RPMI8226 (cell line): ENCODE data around the gene B4GALT4.
A peak's percentile ranks its signal among the peaks of the same experiment; 100 is the strongest.
"Not testable (repeated sequence)": the region's sequence is repeated elsewhere in the genome, so short reads cannot be mapped to it uniquely, and the experiment has no call there.

Source experiments
- DNase-seq: peaks from one replicate; pipeline ENCODE4 v3.0.0-alpha.2; 2015

Gene B4GALT4

GRCh38 chr3:119240591-119241434 is at the start of gene B4GALT4:
Gene B4GALT4, minus strand, starts transcription at chr3:119240878. Its CDS starts 10,779 bp downstream, at chr3:119230099.
- DNase-seq, result peak; percentile 92

- no peak for DNase-seq
Observed at GRCh38 chr3:119289404-119289770, 48.7 kb upstream of the B4GALT4 start.

GRCh38 chr3:119288669-119289403 is 48.2 kb upstream of the B4GALT4 start:
- no peak for DNase-seq

- DNase-seq, result no peak
Observed at GRCh38 chr3:119279584-119280243, 39.0 kb upstream of the B4GALT4 start.

- no peak for DNase-seq
Observed at GRCh38 chr3:119279101-119279554, 38.5 kb upstream of the B4GALT4 start.

GRCh38 chr3:119276680-119277079 is 36.0 kb upstream of the B4GALT4 start:
- DNase-seq, result no peak

GRCh38 chr3:119270212-119270611 is 29.5 kb upstream of the B4GALT4 start:
- not testable (repeated sequence) for DNase-seq

GRCh38 chr3:119261055-119261454 is 20.4 kb upstream of the B4GALT4 start:
- no peak for DNase-seq

- no peak for DNase-seq
Observed at GRCh38 chr3:119259821-119260220, 19.1 kb upstream of the B4GALT4 start.

GRCh38 chr3:119258915-119259314 is 18.2 kb upstream of the B4GALT4 start:
- no peak for DNase-seq

- no peak for DNase-seq
Observed at GRCh38 chr3:119257654-119258410, 17.2 kb upstream of the B4GALT4 start.

GRCh38 chr3:119257111-119257510 is 16.4 kb upstream of the B4GALT4 start:
- DNase-seq, result no peak

- no peak for DNase-seq
Observed at GRCh38 chr3:119255214-119255613, 14.5 kb upstream of the B4GALT4 start.

- peak; percentile 54 for DNase-seq
Observed at GRCh38 chr3:119245778-119246177, 5.1 kb upstream of the B4GALT4 start.

- no peak for DNase-seq
Observed at GRCh38 chr3:119243712-119244111, 3.0 kb upstream of the B4GALT4 start.

GRCh38 chr3:119243058-119243529 is 2.4 kb upstream of the B4GALT4 start:
- DNase-seq, result not testable (repeated sequence)

- not testable (repeated sequence) for DNase-seq
Observed at GRCh38 chr3:119242387-119243057, 1.8 kb upstream of the B4GALT4 start.

- peak; percentile 23 for DNase-seq
Observed at GRCh38 chr3:119240101-119240590, 532 bp downstream of the B4GALT4 start.

GRCh38 chr3:119239206-119239820 is 1.4 kb downstream of the B4GALT4 start:
- DNase-seq, result no peak

- no peak for DNase-seq
Observed at GRCh38 chr3:119238363-119238762, 2.3 kb downstream of the B4GALT4 start.

- DNase-seq, result no peak
Observed at GRCh38 chr3:119237299-119237698, 3.4 kb downstream of the B4GALT4 start.
